Mucosa of stomach (tissue), 1 donor: ENCODE results near the gene ZNF554.

Experiments used
- H3K27me3 ChIP-seq: one replicate; pipeline ENCODE4 v1.7.0; 2013; ENCODE audit warnings: mild to moderate bottlenecking, low read length; ENCODE audit not compliant: control insufficient read depth, insufficient read depth
- H3K36me3 ChIP-seq: one replicate; pipeline ENCODE4 v1.7.0; 2013; ENCODE audit warnings: low read length; ENCODE audit not compliant: control insufficient read depth, insufficient read depth
- H3K4me1 ChIP-seq: one replicate; pipeline ENCODE4 v1.7.0; 2013; ENCODE audit warnings: mild to moderate bottlenecking, low read length; ENCODE audit not compliant: control insufficient read depth, insufficient read depth
- H3K4me3 ChIP-seq: one replicate; pipeline ENCODE4 v1.7.0; 2013; ENCODE audit warnings: low read length
- H3K9ac ChIP-seq: one replicate; pipeline ENCODE4 v1.7.0; 2013; ENCODE audit warnings: mild to moderate bottlenecking, low read length, moderate library complexity
- H3K9me3 ChIP-seq: one replicate; pipeline ENCODE4 v1.7.0; 2013; ENCODE audit warnings: mild to moderate bottlenecking, low read length, moderate library complexity; ENCODE audit not compliant: control insufficient read depth
- donor health status: Pancreatic carcinoma.

ZNF554 gene

GRCh38 chr19:2795827-2796658 lies 23.6 kb upstream of the ZNF554 start:
- no peaks in the 10 kb centered on the region for H3K9me3 ChIP-seq
- no peak overlapping the region for H3K9ac ChIP-seq
- no peaks in the 10 kb centered on the region for H3K36me3 ChIP-seq
- no peaks in the 10 kb centered on the region for H3K4me1 ChIP-seq
- no peaks in the 10 kb centered on the region for H3K27me3 ChIP-seq
- no peak overlapping the region for H3K4me3 ChIP-seq

GRCh38 chr19:2796659-2797266 lies 22.9 kb upstream of the ZNF554 start:
- Histone ChIP-seq H3K27me3 (no peaks in the 10 kb centered on the region), H3K9me3 (no peaks in the 10 kb centered on the region), H3K36me3 (no peaks in the 10 kb centered on the region), H3K4me3 (no peak overlapping the region), H3K9ac (no peak overlapping the region), H3K4me1 (no peaks in the 10 kb centered on the region)

GRCh38 chr19:2797280-2797679 lies 22.4 kb upstream of the ZNF554 start:
- Histone ChIP-seq H3K9me3 (no peaks in the 10 kb centered on the region), H3K4me1 (no peaks in the 10 kb centered on the region), H3K9ac (no peak overlapping the region), H3K4me3 (no peak overlapping the region), H3K27me3 (no peaks in the 10 kb centered on the region), H3K36me3 (no peaks in the 10 kb centered on the region)

GRCh38 chr19:2798158-2798685 lies 21.4 kb upstream of the ZNF554 start:
- Histone ChIP-seq H3K4me3 (no peak overlapping the region), H3K36me3 (no peaks in the 10 kb centered on the region), H3K9me3 (no peaks in the 10 kb centered on the region), H3K27me3 (no peaks in the 10 kb centered on the region), H3K4me1 (no peaks in the 10 kb centered on the region), H3K9ac (no peak overlapping the region)

- Histone ChIP-seq H3K36me3 (no peaks in the 10 kb centered on the region), H3K9ac (no peak overlapping the region), H3K9me3 (no peaks in the 10 kb centered on the region), H3K27me3 (no peaks in the 10 kb centered on the region), H3K4me1 (no peaks in the 10 kb centered on the region), H3K4me3 (no peak overlapping the region)
Observed at GRCh38 chr19:2798733-2799132, 20.9 kb upstream of the ZNF554 start.

GRCh38 chr19:2799273-2800020 lies 20.2 kb upstream of the ZNF554 start:
- H3K9ac ChIP-seq: no peak overlapping the region
- no peaks in the 10 kb centered on the region for H3K9me3 ChIP-seq
- H3K4me1 ChIP-seq: no peaks in the 10 kb centered on the region
- no peak overlapping the region for H3K4me3 ChIP-seq
- no peaks in the 10 kb centered on the region for H3K27me3 ChIP-seq
- H3K36me3 ChIP-seq: no peaks in the 10 kb centered on the region

- no peaks in the 10 kb centered on the region for H3K4me1 ChIP-seq
- no peaks in the 10 kb centered on the region for H3K27me3 ChIP-seq
- H3K9ac ChIP-seq: no peak overlapping the region
- no peaks in the 10 kb centered on the region for H3K36me3 ChIP-seq
- H3K4me3 ChIP-seq: no peak overlapping the region
- no peaks in the 10 kb centered on the region for H3K9me3 ChIP-seq
Observed at GRCh38 chr19:2800506-2800905, 19.2 kb upstream of the ZNF554 start.

GRCh38 chr19:2802826-2803225 lies 16.8 kb upstream of the ZNF554 start:
- Histone ChIP-seq H3K4me1 (no peaks in the 10 kb centered on the region), H3K36me3 (no peaks in the 10 kb centered on the region), H3K9me3 (no peaks in the 10 kb centered on the region)

GRCh38 chr19:2803486-2804155 lies 16.0 kb upstream of the ZNF554 start:
- Histone ChIP-seq H3K9ac (no peak overlapping the region), H3K9me3 (no peaks in the 10 kb centered on the region), H3K27me3 (no peaks in the 10 kb centered on the region), H3K36me3 (no peaks in the 10 kb centered on the region), H3K4me3 (no peak overlapping the region), H3K4me1 (no peaks in the 10 kb centered on the region)

More at GRCh38 chr19:2802826-2803225, 16.8 kb upstream of the ZNF554 start:
- Histone ChIP-seq H3K27me3 (no peaks in the 10 kb centered on the region), H3K9ac (no peak overlapping the region), H3K4me3 (no peak overlapping the region)

- Histone ChIP-seq H3K36me3 (no peaks in the 10 kb centered on the region), H3K9ac (no peak overlapping the region), H3K9me3 (no peaks in the 10 kb centered on the region), H3K4me3 (no peak overlapping the region), H3K27me3 (no peaks in the 10 kb centered on the region), H3K4me1 (no peaks in the 10 kb centered on the region)
Observed at GRCh38 chr19:2804156-2805004, 15.3 kb upstream of the ZNF554 start.

- no peak overlapping the region for H3K4me3 ChIP-seq
- H3K27me3 ChIP-seq: no peaks in the 10 kb centered on the region
- no peaks in the 10 kb centered on the region for H3K36me3 ChIP-seq
- H3K4me1 ChIP-seq: no peaks in the 10 kb centered on the region
- H3K9ac ChIP-seq: no peak overlapping the region
- H3K9me3 ChIP-seq: no peaks in the 10 kb centered on the region
Observed at GRCh38 chr19:2805261-2805900, 14.3 kb upstream of the ZNF554 start.
